22Rv1 (cell line): ENCODE results near the gene TSPAN5.

Experiments
- H3K27ac ChIP-seq: fragments of 450-650 bp; 2 replicates; pipeline ENCODE4 v1.5.1; 2017
- CTCF ChIP-seq: fragments of 450-650 bp; IDR thresholded peaks from 2 replicates; pipeline ENCODE4 v1.5.1; 2017; ENCODE audit warnings: mild to moderate bottlenecking
- ZFX ChIP-seq: fragments of 450-650 bp; IDR thresholded peaks from 2 replicates; pipeline ENCODE4 v1.6.1; 2017; ENCODE audit warnings: antibody characterized with exemption, borderline replicate concordance

Gene TSPAN5

GRCh38 chr4:98556451-98556850 is 102.0 kb downstream of the TSPAN5 start:
- no peak overlapping the region for H3K27ac ChIP-seq
- TF ChIP-seq ZFX = no peak
- no peak for TF ChIP-seq CTCF

DNA sequence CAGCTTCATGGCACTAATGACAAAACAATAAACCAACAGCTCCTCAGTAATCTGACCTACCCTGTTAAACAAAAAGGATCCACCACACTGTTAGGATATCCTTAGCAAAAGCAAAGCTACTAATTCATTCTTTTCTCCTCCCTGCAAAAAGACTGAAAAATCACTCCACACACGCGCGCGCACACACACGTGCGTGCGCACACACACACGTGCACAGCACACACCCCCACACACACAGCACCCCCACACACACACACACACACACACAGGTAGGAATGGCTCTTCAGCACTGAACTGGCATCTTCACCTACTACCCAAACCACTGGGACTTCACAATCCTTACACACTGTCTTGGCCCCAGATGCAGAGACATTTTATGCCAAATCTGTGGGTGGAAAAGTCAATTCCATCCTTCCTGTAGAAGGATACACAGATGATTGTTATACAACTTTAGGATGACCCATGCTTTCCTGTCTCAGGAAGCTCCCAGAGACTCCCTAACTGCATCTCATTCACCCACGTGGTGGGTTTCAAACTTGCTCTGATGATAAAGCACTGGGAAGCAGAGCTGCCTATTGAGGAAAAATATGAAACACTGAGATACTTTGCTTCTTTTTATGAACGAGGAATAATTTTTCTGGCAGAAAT is 102.5 kb downstream of the TSPAN5 start:
- H3K27ac ChIP-seq = no peak overlapping the region
- TF ChIP-seq CTCF = no peak
- no peak for TF ChIP-seq ZFX

DNA sequence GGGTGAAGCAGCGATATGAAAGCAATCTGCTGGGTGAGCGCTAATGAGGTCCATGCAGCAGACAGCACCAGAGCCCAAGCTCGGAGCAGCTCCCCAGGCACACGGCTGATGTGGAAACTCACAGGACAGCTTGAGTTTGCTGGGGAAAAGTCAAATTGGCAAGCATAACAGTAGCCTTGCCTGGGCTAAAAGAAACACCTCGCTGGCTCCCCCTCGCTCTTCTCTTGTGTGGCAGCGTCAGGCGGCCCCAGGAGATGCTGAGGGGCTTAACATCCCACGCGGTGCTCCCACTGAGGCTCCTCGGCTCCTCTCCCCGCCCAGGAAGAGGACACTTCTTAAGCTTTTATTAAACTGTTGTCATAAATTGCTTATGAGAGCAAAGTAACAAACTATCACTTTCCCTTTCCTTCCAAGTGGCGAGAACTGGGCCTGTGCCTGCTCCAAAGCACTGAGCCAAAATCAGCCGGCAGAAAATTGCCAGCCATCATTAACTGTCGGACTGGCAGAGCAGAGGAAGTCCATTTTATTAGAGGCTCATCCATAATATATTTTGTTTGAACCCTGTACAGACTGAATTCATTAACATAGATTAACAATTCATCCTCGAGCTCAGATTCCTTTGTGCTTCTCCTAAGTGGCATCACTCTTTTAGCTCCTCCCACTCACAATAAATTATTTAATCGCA is 111.4 kb downstream of the TSPAN5 start:
- TF ChIP-seq CTCF (no peak), ZFX (no peak)
- H3K27ac ChIP-seq = no peak overlapping the region

GRCh38 chr4:98544818-98545414 is 113.5 kb downstream of the TSPAN5 start:
- no peak overlapping the region for H3K27ac ChIP-seq
- TF ChIP-seq CTCF = no peak

- H3K27ac ChIP-seq = no peak overlapping the region
- TF ChIP-seq ZFX = no peak
- TF ChIP-seq CTCF = no peak
Measured at GRCh38 chr4:98544141-98544817, 114.1 kb downstream of the TSPAN5 start.

DNA sequence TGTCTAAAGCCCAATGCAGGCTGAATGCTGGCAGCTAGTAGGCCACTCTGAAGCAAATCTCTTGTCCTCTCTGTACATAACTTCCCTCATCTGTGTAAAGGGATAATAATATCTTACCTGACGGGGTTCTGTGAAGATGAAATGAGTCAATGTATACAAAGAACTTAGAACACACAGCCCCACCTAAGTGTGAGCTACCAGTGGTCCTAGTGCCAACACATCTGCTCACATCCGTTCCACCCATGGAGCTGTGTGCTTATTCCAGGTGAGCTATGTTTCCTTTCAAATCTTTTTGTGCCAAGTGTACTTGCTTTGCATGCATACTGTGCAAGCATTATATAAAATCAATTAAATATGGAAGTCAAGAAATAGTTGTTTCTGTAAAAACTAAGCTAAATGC is 116.4 kb downstream of the TSPAN5 start:
- no peak overlapping the region for H3K27ac ChIP-seq
- no peak for TF ChIP-seq ZFX
- no peak for TF ChIP-seq CTCF

- TF ChIP-seq ZFX (no peak), CTCF (no peak)
- no peak overlapping the region for H3K27ac ChIP-seq
Measured at GRCh38 chr4:98540803-98541202, 117.6 kb downstream of the TSPAN5 start.
